ENCODE measurements around the gene FGA. TPM values are rescaled to one million over a fixed set of nuclear protein-coding genes. Genes with fewer than 3 reads are reported as not detected.
"Not testable (repeated sequence)": the region's sequence is repeated elsewhere in the genome, so short reads cannot be mapped to it uniquely, and the experiment has no call there.

FGA gene
- total RNA-seq, 2 experiments from 2014 or later, result not detected

DNA sequence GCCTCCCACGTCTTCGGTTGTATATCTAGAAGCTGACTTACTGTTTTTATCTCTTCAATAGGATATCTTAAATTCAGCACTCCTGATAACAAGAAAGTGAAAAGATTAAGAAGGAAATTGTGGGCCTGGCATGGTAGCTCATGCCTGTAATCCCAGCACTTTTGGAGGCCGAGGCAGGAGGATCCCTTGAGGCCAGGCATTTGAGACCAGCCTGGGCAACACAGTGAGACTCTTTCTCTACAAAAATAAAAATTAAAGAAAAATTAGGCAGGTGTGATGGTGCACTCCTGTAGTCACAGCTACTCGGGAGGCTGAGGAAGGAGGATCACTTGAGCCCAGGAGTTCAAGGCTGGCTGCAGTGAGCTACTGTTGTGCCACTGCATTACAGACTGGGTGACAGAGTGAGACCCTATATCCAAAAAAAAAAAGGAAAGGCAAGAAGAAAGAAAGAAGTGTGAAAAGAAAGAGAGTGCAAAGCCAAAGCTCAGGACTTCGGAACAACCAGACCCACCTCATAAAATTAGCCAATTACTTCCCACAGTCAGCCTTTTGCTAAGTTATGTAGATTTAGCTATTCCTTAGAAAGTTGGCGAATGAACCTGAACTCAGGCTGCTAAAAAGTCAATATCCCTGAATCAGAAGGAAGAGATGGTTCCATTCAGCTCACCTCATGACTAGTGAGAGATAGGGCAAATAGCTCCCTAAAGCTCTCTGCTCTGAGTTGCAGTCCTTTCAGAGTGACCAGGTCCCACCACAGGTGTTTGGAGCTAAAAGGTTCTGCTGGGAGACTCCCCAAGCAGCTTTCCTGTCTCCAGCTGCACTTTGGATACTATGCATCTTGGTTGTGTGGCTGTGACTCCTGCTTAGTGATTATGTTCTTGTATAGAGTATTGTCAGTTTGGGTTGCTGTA lies 12.7 kb upstream of the FGA start:
- Histone ChIP-seq H3K27ac (ENCODE audit: low read depth in 1 of 2, low read length in 2 of 2) (no peak overlapping the region), H3K4me3 (ENCODE audit: low read length) (no peak overlapping the region), H3K27me3 (ENCODE audit: control insufficient read depth in 1 of 2, insufficient read depth in 2 of 2, low read length in 2 of 2) (peaks cover 2 to 10% of the 10 kb centered on the region in 2 experiments), H3K4me1 (ENCODE audit: insufficient read depth, low read length) (no peaks in the 10 kb centered on the region), H3K9me3 (ENCODE audit: control insufficient read depth in 1 of 2, insufficient read depth in 1 of 2, low read length in 2 of 2) (no peaks in the 10 kb centered on the region), H3K36me3 (ENCODE audit: insufficient read depth, low read length) (no peaks in the 10 kb centered on the region)
- DNase-seq, result no peak
- ChIA-PET CTCF (no interaction called here), POLR2A (no interaction called here)
- Mint-ChIP-seq H3K9me3 (no peaks in the 10 kb centered on the region), H3K4me3 (no peak overlapping the region), H3K27ac (no peak overlapping the region), H3K4me1 (ENCODE audit: low read depth) (no peaks in the 10 kb centered on the region), H3K36me3 (ENCODE audit: low read depth) (no peaks in the 10 kb centered on the region), H3K27me3 (peaks cover 33% of the 10 kb centered on the region)
- no peak for ATAC-seq (ENCODE audit: poor library complexity)
- TF ChIP-seq, protein P1, sequence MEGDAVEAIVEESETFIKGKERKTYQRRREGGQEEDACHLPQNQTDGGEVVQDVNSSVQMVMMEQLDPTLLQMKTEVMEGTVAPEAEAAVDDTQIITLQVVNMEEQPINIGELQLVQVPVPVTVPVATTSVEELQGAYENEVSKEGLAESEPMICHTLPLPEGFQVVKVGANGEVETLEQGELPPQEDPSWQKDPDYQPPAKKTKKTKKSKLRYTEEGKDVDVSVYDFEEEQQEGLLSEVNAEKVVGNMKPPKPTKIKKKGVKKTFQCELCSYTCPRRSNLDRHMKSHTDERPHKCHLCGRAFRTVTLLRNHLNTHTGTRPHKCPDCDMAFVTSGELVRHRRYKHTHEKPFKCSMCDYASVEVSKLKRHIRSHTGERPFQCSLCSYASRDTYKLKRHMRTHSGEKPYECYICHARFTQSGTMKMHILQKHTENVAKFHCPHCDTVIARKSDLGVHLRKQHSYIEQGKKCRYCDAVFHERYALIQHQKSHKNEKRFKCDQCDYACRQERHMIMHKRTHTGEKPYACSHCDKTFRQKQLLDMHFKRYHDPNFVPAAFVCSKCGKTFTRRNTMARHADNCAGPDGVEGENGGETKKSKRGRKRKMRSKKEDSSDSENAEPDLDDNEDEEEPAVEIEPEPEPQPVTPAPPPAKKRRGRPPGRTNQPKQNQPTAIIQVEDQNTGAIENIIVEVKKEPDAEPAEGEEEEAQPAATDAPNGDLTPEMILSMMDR (IDR thresholded peaks at IDR 0.05), result no peak
- intact Hi-C loops (cut with DNase I, micrococcal nuclease), result no loop called here

DNA sequence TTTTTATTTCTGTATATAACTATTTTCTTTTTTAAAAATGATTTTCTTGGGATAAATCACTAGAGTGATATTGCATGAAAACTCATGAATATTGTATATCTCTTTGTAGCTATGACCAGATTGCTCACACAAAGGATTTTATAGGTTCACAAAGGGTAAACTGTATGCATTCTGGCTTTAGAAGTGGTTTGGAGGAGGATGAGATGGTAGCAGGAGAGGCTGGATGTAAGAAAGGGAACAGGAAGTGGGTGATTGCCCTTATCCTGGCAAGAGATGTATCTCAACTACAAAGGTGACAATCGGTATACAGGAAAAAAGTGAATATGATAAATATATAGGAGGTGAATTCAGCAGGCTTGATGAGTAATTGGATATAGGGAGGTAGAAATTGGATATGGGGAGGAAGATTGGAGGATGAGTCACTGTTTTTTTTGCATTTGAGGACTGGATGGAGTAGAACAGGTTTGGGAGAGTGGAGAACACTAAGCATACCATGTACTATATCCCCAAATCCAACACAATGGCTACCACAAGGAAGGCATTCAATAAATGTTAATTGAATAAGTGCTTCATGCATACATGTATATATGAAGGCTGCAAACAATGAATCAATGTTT lies 12.0 kb upstream of the FGA start:
- ChIA-PET CTCF (no interaction called here), POLR2A (no interaction called here)
- Histone ChIP-seq H3K27ac (ENCODE audit: low read depth in 1 of 2, low read length in 2 of 2) (no peak overlapping the region), H3K9me3 (ENCODE audit: control insufficient read depth in 1 of 2, insufficient read depth in 1 of 2, low read length in 2 of 2) (no peaks in the 10 kb centered on the region), H3K4me3 (ENCODE audit: low read length) (no peak overlapping the region), H3K4me1 (ENCODE audit: insufficient read depth, low read length) (no peaks in the 10 kb centered on the region), H3K27me3 (ENCODE audit: control insufficient read depth in 1 of 2, insufficient read depth in 2 of 2, low read length in 2 of 2) (peaks cover 0 to 10% of the 10 kb centered on the region in 2 experiments), H3K36me3 (ENCODE audit: insufficient read depth, low read length) (no peaks in the 10 kb centered on the region)
- H3K4me1 Mint-ChIP-seq (ENCODE audit: low read depth), result no peaks in the 10 kb centered on the region
- no peak overlapping the region for H3K27ac Mint-ChIP-seq
- peaks cover 31% of the 10 kb centered on the region for H3K27me3 Mint-ChIP-seq
- TF ChIP-seq, protein P1 (IDR thresholded peaks at IDR 0.05), result no peak
- ATAC-seq (ENCODE audit: poor library complexity), result no peak
- no peak overlapping the region for H3K4me3 Mint-ChIP-seq
- intact Hi-C loops (cut with DNase I, micrococcal nuclease), result no loop called here
- no peaks in the 10 kb centered on the region for H3K36me3 Mint-ChIP-seq (ENCODE audit: low read depth)
- H3K9me3 Mint-ChIP-seq, result no peaks in the 10 kb centered on the region
- DNase-seq, result no peak

DNA sequence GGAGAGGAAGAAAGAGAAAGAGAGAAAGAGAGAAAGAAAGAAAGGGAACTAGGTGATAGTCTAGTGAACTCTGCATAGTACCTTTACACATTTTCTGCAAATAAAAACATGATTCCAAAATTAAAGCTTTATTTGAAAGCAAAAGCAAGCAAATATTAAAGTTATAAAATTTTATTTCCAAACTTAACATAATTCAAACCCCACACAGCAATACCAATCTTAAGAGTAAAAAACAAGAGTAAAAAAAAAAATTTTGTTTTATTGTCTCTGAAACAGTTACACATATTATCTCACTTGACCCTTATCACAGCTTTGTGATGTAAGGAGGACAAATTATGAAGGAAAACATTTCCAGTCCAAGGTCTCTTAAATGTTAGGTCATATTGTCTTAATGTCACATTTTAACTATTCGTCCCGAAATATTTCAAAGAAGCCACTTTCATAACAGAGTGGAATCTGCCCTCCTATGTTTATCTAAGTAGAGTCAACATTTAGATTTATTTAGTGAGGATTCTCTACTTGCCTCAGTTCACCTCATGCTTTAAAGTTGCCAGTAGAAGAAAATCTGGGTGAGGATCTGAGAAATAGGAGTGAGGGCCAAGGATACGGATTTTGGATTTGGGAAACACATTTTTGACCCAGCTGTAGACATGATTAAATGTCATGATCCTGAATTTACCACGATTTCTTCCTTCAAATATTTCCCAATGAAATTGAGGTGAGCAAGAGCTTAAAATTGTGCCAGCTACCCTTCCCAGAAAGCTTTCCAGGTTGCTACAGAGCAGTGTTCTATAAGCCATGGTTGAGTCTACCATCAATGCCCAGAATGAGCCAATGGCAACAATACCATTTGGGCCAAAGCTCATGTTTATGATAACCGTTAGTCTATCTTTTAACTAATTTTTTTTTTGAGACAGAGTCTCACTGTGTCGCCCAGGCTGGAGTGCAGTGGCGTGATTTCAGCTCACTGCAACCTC lies 7.5 kb upstream of the FGA start:
- Histone ChIP-seq H3K36me3 (ENCODE audit: insufficient read depth, low read length) (no peaks in the 10 kb centered on the region), H3K4me1 (ENCODE audit: insufficient read depth, low read length) (no peaks in the 10 kb centered on the region), H3K27ac (ENCODE audit: low read depth in 1 of 2, low read length in 2 of 2) (no peak overlapping the region), H3K27me3 (ENCODE audit: control insufficient read depth in 1 of 2, insufficient read depth in 2 of 2, low read length in 2 of 2) (peaks cover 0 to 5% of the 10 kb centered on the region in 2 experiments), H3K9me3 (ENCODE audit: control insufficient read depth in 1 of 2, insufficient read depth in 1 of 2, low read length in 2 of 2) (no peaks in the 10 kb centered on the region), H3K4me3 (ENCODE audit: low read length) (no peak overlapping the region)
- H3K27ac Mint-ChIP-seq, result no peak overlapping the region
- peaks cover 23% of the 10 kb centered on the region for H3K27me3 Mint-ChIP-seq
- DNase-seq (no peak), ATAC-seq (ENCODE audit: poor library complexity) (no peak)
- no peaks in the 10 kb centered on the region for H3K4me1 Mint-ChIP-seq (ENCODE audit: low read depth)
- H3K36me3 Mint-ChIP-seq (ENCODE audit: low read depth), result no peaks in the 10 kb centered on the region
- CTCF ChIA-PET, result no interaction called here
- H3K4me3 Mint-ChIP-seq, result no peak overlapping the region
- TF ChIP-seq, protein P1 (IDR thresholded peaks at IDR 0.05), result no peak
- POLR2A ChIA-PET, result no interaction called here
- intact Hi-C loops (cut with DNase I, micrococcal nuclease), result no loop called here
- no peaks in the 10 kb centered on the region for H3K9me3 Mint-ChIP-seq

DNA sequence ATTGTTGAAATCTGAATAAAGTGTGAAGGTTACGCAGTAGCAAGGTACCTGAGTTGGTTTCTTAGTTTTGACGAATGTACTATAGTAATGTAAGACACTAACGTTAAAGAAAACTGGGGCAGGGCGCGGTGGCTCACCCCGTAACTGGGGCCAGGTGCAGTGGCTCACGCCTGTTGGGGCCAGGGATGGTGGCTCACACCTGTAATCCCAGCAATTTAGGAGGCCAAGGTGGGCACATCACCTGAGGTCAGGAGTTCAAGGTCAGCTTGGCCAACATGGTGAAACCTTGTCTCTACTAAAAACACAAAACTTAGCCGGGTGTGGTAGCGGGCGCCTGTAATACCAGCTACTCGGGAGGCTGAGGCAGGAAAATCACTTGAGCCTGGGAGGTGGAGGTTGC lies 6.7 kb upstream of the FGA start:
- H3K27ac ChIP-seq (ENCODE audit: low read depth in 1 of 2, low read length in 2 of 2); H3K9me3 ChIP-seq (ENCODE audit: control insufficient read depth in 1 of 2, insufficient read depth in 1 of 2, low read length in 2 of 2); H3K4me3 Mint-ChIP-seq; H3K36me3 Mint-ChIP-seq (ENCODE audit: low read depth); H3K4me3 ChIP-seq (ENCODE audit: low read length); ATAC-seq (ENCODE audit: poor library complexity); H3K4me1 ChIP-seq (ENCODE audit: insufficient read depth, low read length); H3K4me1 Mint-ChIP-seq (ENCODE audit: low read depth); intact Hi-C loops (cut with DNase I, micrococcal nuclease); H3K36me3 ChIP-seq (ENCODE audit: insufficient read depth, low read length); H3K9me3 Mint-ChIP-seq; H3K27ac Mint-ChIP-seq; H3K27me3 ChIP-seq (ENCODE audit: control insufficient read depth in 1 of 2, insufficient read depth in 2 of 2, low read length in 2 of 2); CTCF ChIA-PET; POLR2A ChIA-PET; DNase-seq: not testable (repeated sequence)
- peaks cover 22% of the 10 kb centered on the region for H3K27me3 Mint-ChIP-seq
